Measurements from ENCODE around the gene MAGI1.

The MAGI1 gene

DNA sequence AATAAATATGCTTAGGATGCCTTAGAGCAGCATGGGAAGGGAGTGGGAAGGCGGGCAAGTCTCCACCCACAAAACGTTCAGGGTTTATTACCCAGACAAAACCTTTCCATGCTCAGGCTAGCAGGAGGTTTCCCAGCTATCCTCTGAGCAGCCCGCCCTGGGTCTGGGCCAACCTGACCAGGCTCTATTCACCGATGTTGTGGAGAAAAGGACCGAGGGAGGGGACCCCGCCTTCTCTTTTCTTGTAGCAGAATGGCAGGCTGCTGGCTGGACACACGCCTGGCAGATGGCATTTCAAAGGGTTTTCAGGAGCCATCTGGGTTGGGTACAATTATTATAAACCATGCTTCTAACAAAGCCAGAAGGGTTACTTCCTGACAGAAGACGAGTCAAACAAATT is 540.9 kb downstream of the MAGI1 start:
- no peak for DNase-seq

GRCh38 chr3:65497236-65497635 is 541.5 kb downstream of the MAGI1 start:
- DNase-seq = no peak

- DNase-seq = no peak
These were observed 544.8 kb downstream of the MAGI1 start for GRCh38 chr3:65493938-65494337.

DNA sequence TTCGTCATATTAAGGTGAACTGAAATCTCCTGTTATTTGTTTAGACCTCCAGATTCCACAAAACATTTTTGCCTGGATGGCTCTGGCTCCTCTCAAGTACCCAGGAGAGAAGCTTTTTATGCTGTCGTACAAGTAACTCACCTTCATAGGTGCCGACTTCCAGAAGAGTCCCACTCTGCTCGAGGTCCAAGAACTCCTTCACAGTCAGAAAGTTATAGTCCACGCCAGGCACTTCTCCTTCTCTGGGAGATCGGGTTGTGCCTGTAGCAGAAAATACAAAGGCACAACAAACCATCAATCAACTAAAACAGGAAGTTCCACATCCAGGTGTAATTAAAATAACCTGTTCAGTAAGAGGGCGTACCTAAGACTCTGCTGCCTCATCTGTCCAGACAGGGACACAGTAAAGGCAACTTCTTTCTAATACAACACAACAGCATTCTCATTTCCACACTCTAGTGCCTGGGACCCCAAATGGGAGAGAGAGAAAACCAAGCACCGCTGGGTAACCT is 545.3 kb downstream of the MAGI1 start:
- DNase-seq = no peak

- DNase-seq = no peak
These were observed 546.5 kb downstream of the MAGI1 start for GRCh38 chr3:65492249-65492648.

- DNase-seq = no peak
These were observed 548.6 kb downstream of the MAGI1 start for GRCh38 chr3:65490114-65490513.

DNA sequence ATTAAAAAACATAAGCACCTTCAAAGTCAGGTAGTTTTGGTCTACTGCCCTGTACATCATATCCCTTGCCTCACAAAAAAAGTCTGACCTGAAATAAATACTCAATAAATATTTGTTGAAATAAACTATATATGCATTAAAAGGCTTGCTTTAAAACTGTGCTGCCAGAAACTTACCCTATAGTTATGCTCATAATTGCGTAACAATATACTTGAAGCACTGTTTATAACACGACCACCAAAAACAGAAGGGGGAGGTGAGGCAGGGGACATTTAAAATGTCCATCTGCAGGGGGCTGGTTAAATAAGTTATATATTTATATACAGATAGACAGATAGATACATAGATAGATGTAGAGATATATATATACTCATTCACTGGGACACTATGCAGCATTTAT is 549.5 kb downstream of the MAGI1 start:
- DNase-seq = no peak

DNA sequence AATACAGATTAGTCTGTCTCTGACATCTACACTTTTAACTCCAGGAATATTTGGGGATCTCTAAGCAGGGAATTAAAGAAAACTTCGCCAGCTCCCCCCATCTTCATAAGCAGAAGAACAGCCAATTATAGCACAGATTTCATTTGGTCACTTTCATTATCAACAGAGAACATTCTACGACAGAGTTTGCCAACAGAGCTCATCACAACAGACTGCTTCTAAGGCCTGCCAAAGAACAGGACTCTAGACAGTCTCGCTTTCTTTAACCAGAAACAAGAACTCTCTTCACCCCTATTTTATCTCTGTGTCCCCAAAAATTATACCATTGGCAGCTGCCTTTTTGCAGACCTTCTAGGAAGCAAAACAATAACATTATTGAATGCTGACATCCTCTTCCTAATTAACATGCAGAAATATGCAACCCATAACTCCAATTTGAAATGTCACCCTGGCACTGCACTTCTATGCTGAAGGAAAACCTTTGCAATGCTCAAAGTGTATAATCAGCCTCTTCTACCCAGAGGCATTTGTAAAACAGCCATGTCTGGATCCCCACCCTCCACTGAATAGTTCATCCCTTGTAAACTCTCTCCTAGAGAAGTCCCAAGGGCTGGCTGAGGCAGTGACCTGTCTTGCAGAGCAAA is 552.8 kb downstream of the MAGI1 start:
- DNase-seq = no peak

DNA sequence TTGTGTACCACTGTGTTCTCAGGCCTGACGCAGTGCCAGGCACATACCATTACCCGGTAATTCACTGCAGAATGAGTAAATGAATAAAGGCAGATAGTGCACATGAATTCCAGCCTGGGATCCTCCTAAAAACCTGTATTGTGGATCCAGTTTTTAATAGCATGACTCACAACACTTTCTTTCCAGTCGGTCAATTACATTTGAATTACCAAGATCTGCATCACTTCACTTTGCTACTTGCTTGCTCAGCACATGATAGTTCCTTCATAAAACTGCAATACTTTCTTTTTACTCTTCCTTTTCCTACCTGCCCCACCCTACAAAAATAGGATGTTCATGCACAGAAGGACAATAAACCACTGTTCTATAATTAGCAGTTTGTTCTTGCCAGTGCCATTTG is 553.8 kb downstream of the MAGI1 start:
- DNase-seq = no peak

DNA sequence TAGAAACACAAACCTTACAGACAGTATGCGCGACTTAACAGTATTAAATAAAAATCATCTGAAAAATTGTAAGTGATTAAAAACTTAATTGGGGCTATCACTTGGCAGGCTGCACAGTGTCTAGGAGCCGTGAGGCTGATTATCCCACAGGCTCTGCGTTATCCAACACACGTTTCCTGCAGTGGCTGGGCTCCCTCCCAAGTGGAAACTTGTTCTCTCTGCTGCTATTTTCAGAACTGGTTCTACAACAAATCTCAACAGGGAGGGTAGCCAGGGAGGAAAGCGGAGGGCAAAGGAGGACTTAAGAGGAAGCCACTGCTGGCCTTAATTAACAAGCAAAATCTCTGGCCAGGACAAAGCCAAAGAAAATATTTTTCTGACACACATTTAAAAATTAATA is 555.2 kb downstream of the MAGI1 start:
- no peak for DNase-seq

GRCh38 chr3:65483011-65483410 is 555.7 kb downstream of the MAGI1 start:
- DNase-seq = no peak

DNA sequence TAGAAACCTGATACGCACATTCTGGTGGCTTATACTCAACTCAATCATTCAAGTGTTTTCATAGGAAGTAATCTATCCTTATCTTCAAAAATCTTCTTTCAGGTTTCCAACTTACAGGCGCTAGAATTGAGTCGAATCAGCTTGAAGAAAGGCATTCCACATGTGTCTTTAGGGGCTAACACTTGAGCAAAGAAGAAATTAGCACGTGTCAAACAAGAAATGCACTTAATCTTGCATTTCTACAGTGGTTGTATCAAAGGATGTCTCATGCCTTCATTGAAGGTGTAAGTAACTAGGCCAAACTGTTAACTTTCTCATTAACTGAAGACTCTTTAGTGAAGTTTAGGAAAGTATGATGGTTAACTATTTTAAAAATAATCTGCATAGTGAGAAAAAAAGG is 557.6 kb downstream of the MAGI1 start:
- DNase-seq = no peak

DNA sequence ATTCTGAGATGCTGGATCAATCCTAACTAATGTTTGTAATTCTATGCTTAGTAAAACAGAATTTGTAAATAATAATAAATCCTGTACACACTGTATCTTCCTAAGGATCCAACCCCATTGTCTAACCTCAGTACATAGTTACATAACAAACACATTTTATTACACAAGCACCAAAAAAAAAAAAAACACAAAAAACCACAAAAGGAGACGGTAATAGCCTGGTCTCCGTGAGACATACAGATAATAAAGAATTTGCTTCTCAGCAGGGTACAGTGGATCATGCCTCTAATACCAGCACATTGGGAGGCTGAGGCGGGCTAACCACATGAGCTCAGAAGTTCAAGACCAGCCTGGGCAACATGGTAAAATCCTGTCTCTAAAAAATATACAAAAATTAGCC is 558.7 kb downstream of the MAGI1 start:
- no peak for DNase-seq

- no peak for DNase-seq
These were observed 559.9 kb downstream of the MAGI1 start for GRCh38 chr3:65478551-65479500.

- DNase-seq = no peak
These were observed 565.0 kb downstream of the MAGI1 start for GRCh38 chr3:65473736-65474135.

GRCh38 chr3:65472501-65472900 is 566.2 kb downstream of the MAGI1 start:
- DNase-seq = no peak

DNA sequence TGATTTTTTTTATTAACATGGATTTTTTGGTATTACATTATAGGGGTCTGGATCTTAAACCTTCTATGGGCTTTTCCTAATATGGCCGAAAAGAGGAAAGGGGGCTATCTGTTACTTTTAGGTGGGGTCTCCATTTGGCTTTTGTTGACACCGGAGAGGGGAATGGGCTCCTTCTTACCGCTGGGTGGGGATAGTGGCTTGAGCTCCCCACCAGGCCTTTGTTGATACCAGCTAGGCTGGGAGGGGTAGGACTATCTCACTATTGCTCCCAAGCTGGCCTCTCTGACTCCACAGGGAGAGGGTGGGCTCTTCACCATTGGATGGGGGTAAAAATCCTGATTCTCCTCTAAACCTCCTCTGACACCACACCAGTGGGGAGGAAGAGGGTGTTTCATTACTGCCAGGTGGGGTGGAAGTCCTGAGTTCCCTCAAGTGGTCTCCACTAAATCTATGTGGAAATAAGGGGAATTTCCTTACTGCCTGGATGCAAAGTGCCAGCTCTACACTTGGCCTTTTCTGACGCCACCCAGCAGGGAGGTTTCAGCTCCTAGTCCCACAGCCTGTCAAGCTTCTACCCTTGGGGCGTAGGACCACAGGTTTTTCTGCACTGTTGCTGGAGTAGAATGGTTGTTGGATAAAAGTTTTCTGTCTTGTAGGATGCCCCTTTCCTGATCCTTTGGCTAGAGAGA is 572.3 kb downstream of the MAGI1 start:
- DNase-seq = no peak

GRCh38 chr3:65449841-65450428 is 588.8 kb downstream of the MAGI1 start:
- no peak for DNase-seq

GRCh38 chr3:65448120-65448519 is 590.6 kb downstream of the MAGI1 start:
- no peak for DNase-seq

DNA sequence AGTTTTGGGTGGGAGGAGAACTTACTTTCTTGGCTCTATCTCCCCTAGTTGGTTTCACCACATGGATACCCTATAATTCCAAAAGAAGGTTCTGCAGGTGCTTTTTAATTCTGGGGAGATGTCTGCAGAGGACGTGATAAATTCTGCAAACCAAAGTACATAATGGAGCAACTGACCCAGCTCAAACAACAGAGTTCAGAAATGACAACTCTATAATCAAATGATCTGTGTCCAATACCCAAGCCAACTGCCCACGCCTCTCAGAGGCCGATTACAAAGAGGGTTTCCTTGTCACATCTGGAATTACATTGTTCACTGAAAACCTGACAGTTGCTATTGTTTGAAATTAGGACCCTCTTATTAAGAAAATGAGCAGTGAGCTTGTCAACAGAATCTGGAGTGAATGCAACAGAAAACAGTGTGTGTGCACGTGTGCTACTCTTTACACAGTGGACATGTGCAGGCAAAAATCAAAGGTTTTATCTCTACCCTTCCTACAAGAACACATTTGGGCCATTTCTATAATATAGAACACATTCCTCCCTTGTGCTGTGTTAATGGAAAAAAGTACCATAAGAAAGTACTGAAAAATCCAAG is 593.0 kb downstream of the MAGI1 start:
- DNase-seq = no peak

GRCh38 chr3:65444447-65444815 is 594.3 kb downstream of the MAGI1 start:
- no peak for DNase-seq

DNA sequence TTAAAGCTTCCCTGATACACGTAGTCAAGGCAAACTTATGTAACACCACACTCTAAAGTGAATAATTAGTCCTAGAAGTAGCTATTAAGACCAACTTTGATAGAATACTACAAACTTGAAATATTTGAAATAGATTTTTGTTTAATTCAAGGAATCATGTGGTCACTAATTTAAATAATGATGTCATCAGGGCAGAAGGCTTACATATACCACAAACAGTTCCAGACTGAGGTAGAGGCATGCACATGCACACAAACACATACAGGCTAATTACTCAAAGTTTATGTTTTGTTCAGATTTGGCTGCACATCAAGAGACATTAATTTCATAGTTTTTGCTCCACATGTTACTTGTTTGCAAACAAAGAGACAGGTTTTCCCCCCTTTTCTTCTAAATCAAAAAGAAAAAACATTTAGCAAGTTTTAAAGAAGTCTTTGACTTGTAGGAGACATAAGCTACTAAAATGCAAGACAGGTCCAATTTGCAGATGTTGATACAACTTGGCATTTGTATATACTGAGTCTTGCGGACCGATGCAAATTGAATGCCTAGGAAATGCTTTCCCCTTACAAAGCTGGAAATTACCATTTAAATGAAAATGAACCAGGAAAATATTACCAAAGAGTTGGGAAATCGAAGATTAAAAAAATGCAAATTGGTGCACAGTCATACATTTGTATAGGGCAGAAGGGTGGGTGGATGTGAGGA is 594.8 kb downstream of the MAGI1 start:
- no peak for DNase-seq

Measured in activated T-cell treated with anti-CD3 and anti-CD28 coated beads for 4 hours (primary cell).